GM12865 (cell line): ENCODE measurements around the gene TBC1D9B.

Source experiments
- DNase-seq: peaks from one replicate; pipeline ENCODE4 v3.0.0; 2010; ENCODE audit warnings: low read depth
- H3K4me3 ChIP-seq: 2 replicates; pipeline ENCODE4 v1.5.1; 2011; ENCODE audit warnings: mild to moderate bottlenecking, low read depth, low read length, control low read depth
- CTCF ChIP-seq: IDR thresholded peaks from 2 replicates; pipeline ENCODE4 v1.5.1; 2011; ENCODE audit warnings: low read length, control low read depth, low read depth, inconsistent platforms; ENCODE audit not compliant: insufficient read depth; ENCODE audit errors: missing control alignments

TBC1D9B gene

DNA sequence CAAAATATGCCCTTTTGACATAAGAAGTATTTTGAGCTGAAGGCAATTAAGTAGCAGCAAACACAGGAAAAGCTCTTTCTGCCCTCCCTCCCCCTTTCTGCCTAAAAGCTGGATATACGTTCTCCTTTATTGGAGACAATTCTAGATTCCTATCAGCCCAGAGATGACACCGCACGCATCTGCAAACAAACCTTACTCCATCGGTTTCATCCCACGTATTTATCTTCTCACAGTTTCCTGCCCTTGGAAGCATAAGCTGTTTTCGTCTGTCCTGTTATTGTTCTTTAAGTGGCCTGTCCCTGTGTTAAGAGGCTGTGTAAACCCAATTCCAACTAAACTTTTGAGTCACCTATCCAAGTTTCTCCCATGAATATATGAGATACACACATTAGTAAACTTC is 11.8 kb downstream of the TBC1D9B start:
- no peak for DNase-seq
- TF ChIP-seq CTCF, result no peak
- H3K4me3 ChIP-seq, result no peak overlapping the region

- H3K4me3 ChIP-seq, result no peak overlapping the region
- no peak for DNase-seq
- TF ChIP-seq CTCF, result no peak
Observed at GRCh38 chr5:179893958-179894895, 13.5 kb downstream of the TBC1D9B start.

- no peak for TF ChIP-seq CTCF
- DNase-seq, result no peak
- no peak overlapping the region for H3K4me3 ChIP-seq
Observed at GRCh38 chr5:179893076-179893957, 14.4 kb downstream of the TBC1D9B start.

DNA sequence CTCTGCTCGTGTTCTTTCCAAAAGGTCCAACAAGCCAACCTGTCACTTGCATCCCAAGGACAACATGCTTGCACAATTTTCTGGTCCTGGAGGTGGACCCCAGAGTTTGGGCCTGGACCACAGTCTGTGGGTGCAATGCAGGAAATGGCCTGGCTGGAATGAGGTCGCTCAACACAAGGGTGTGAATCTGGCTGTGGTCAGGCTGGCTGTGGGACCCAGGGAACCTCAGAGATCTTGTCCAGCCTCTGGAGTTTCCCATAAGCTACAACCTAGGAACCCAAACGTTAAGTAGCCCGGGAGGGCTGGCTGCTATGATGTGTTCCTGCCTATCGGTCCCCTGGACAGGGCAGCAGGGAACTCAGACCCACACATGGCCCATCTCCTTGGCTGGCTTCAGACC is 15.4 kb downstream of the TBC1D9B start:
- TF ChIP-seq CTCF, result no peak
- no peak overlapping the region for H3K4me3 ChIP-seq

GRCh38 chr5:179890751-179891682 is 16.7 kb downstream of the TBC1D9B start:
- no peak for DNase-seq
- H3K4me3 ChIP-seq, result no peak overlapping the region
- no peak for TF ChIP-seq CTCF

More for the DNA sequence above, 15.4 kb downstream of the TBC1D9B start:
- no peak for DNase-seq

DNA sequence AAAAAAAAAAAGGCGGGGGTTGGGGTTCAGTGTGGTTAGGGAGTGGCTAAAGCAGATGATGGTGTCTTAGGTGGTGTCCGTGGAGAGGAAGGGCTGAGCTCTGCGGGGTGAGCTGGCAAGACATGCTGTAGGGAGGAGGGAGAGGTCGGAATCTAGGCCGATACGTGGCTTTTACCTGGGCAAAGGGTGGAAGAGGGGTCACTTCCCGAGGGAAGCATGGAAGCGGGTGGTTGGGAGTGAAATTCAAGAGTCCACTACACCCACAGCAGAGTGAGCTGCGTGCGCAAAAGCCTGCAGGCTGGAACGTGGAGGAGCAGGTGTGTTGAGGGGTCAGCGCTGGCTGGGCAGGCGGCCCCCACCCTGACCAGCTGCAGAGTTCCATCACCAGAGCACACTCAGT is 17.8 kb downstream of the TBC1D9B start:
- H3K4me3 ChIP-seq, result no peak overlapping the region
- TF ChIP-seq CTCF, result no peak
- DNase-seq, result no peak
